Measurements from ENCODE around the gene FAM50B.

Gene FAM50B

DNA sequence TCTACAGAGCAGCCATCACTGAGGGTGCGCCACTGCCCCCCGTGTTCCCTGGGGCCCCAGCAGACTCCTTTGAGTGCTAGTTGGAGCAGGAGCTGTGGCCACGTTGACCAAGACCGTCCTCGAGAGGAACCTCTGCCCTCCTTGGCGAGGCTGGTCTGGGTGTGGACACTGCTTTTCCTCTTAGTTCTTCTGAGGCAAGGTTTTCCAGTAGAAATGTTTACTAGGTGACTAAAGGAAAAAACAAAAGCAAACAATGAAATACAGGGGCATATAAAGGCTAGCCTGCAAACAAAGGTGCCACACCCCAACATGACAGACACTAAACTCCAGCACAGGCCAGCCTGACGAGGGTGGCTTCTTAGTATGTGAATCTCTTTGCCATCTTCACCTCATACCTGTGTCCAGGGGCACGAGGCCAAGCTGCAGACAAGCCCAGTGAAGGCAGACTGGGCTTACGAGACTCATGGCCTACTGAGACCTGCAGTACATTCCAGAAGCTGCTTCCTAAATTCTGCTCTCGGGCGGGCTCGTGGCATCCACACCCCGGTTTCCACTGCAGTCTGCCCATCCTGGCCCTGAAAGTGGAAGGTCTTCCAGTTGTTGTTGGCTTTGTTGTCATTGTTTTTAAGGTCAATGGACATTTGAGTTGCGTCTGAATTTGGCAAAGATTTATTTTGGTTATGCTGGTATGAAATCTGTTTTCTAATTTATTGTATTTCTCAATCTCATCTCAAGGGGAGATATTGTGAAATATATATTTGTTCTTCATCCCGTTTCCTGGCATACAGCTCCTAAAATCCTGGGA, 39.2 kb downstream of the FAM50B start:
- TF ChIP-seq CTCF (IDR thresholded peaks at IDR 0.05) = no peak

GRCh38 chr6:3890047-3890446, 40.9 kb downstream of the FAM50B start:
- no peak for TF ChIP-seq CTCF (IDR thresholded peaks at IDR 0.05)

DNA sequence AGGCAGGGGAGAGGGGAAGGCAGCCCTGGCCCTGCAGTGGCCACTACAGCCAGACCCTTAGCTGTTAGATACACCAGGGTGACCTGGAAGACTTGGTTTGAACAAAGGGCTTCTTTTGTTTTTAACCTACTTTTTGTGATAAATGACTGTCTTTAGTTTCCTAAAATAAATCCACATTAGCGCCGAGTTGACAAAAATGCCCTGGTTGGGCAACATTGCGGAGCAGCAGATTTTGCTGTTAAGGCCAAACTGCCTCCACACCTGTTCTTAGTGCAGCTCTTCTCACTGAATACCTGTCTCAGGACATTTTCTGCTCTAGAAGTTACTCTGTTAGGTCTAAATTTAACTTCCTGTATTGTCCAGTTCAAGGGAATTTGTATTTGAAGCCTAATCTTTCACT, 42.7 kb downstream of the FAM50B start:
- TF ChIP-seq CTCF (IDR thresholded peaks at IDR 0.05) = no peak

DNA sequence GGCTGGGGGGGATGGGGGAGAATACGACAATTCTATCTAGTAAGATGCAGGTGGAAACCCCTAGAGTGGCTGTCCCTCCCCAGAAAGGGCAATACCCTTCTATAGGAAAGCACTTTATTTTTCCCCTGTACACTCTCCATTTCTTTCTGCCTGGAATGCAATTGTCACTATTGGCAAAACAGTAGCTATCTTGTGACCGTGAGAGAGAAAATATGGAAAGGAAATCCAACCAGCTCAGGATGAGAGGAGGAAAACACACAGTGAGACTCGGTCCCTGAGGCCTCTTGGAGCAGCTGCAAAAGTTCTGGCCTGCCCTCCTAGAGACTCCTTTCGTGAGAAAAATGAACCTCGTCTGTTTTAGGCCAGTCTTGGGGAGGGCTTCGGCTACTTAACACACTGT, 43.4 kb downstream of the FAM50B start:
- TF ChIP-seq CTCF (IDR thresholded peaks at IDR 0.05) = no peak

GRCh38 chr6:3893487-3893886, 44.3 kb downstream of the FAM50B start:
- TF ChIP-seq CTCF (IDR thresholded peaks at IDR 0.05) = no peak

GRCh38 chr6:3893917-3894316, 44.7 kb downstream of the FAM50B start:
- no peak for TF ChIP-seq CTCF (IDR thresholded peaks at IDR 0.05)

DNA sequence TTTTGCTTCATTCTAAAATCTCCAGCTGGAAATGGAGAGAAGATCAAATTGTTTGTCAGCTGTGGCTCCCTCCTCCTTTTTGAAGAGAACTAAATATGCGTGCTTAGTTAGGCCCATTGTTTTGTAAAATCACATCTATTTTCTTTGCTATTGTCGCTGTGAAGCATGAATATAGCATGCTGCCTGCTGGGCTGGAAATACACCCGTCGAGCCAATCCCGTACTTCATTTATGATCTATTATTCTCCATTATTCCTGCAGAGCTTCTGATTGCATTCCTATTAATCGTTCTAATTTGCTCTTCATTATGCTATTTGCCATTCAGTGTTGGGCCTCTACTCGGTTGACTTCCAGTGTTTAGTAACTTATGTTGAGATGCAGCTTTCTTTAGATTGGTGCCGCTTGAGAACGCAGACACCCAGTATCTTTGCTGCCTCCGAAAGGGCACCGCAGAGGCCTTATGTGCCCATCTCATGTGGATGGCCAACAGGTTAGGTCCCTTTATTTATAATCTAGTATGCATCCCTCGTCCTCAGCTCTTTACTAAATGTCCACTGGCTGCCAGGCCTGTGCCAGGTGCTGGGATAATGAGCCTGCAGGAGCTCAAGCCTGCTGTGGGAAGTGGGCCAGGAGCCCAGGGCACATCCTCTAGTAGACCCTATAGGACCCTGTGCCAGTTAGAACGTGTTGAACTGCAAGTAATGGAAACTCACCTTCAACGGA, 45.6 kb downstream of the FAM50B start:
- no peak for TF ChIP-seq CTCF (IDR thresholded peaks at IDR 0.05)

Data from LNCAP (cell line).